ENCODE data around the gene SUN2. TPM values are rescaled to one million over a fixed set of nuclear protein-coding genes. Genes with fewer than 3 reads are reported as not detected.

SUN2 gene
- total and polyA plus RNA-seq, 2 donors (not counting 1 experiment from before 2014, with no cell fraction given) = 27.4 to 76.6 TPM

GRCh38 chr22:38694049-38694448, 61.7 kb downstream of the SUN2 start:
- peaks cover 51% of the 10 kb centered on the region for H3K79me2 ChIP-seq (ENCODE audit: control insufficient read depth, insufficient read depth, low read length)
- H4K20me1 ChIP-seq (ENCODE audit: control insufficient read depth, extremely low read depth, insufficient read depth, low read length) = no peaks in the 10 kb centered on the region
- no peak overlapping the region for H3K4me2 ChIP-seq (ENCODE audit: extremely low read depth, insufficient read depth, low read length)
- no peaks in the 10 kb centered on the region for H3K9me3 ChIP-seq (ENCODE audit: control insufficient read depth, insufficient read depth, low read depth, low read length)
- peaks cover 17% of the 10 kb centered on the region for H3K4me1 ChIP-seq (ENCODE audit: control insufficient read depth, extremely low read depth, insufficient read depth, low read length)
- no peak overlapping the region for H3K9ac ChIP-seq (ENCODE audit: insufficient read depth, low read length)
- H2AFZ ChIP-seq (ENCODE audit: low read length) = no peak overlapping the region
- H3K36me3 ChIP-seq (ENCODE audit: control insufficient read depth, insufficient read depth, low read length) = peaks cover 5% of the 10 kb centered on the region
- no peak overlapping the region for H3K4me3 ChIP-seq (replicated peaks in 1 of 4; ENCODE audit: control extremely low read depth in 1 of 4, insufficient read depth in 1 of 4, low read depth in 3 of 4, low read length in 4 of 4)
- DNase-seq (ENCODE audit: low read depth in 2 of 2) = no peak
- TF ChIP-seq CTCF (conservative IDR thresholded peaks at IDR 0.05 in 1 of 2, IDR thresholded peaks at IDR 0.05 in 1 of 2; ENCODE audit: low read depth in 1 of 2, low read length in 2 of 2) = no peak
- H3K27me3 ChIP-seq (ENCODE audit: control insufficient read depth, insufficient read depth, low read length) = no peaks in the 10 kb centered on the region
- no peak overlapping the region for H3K27ac ChIP-seq (ENCODE audit: insufficient read depth, low read length)

- Histone ChIP-seq H2AFZ (ENCODE audit: low read length) (no peak overlapping the region), H4K20me1 (ENCODE audit: control insufficient read depth, extremely low read depth, insufficient read depth, low read length) (no peaks in the 10 kb centered on the region), H3K27ac (ENCODE audit: insufficient read depth, low read length) (no peak overlapping the region), H3K79me2 (ENCODE audit: control insufficient read depth, insufficient read depth, low read length) (peaks cover 17% of the 10 kb centered on the region), H3K9me3 (ENCODE audit: control insufficient read depth, insufficient read depth, low read depth, low read length) (no peaks in the 10 kb centered on the region), H3K4me1 (ENCODE audit: control insufficient read depth, extremely low read depth, insufficient read depth, low read length) (no peaks in the 10 kb centered on the region), H3K36me3 (ENCODE audit: control insufficient read depth, insufficient read depth, low read length) (peaks cover 26% of the 10 kb centered on the region), H3K4me2 (ENCODE audit: extremely low read depth, insufficient read depth, low read length) (no peak overlapping the region), H3K27me3 (ENCODE audit: control insufficient read depth, insufficient read depth, low read length) (no peaks in the 10 kb centered on the region), H3K9ac (ENCODE audit: insufficient read depth, low read length) (no peak overlapping the region), H3K4me3 (replicated peaks in 1 of 4; ENCODE audit: control extremely low read depth in 1 of 4, insufficient read depth in 1 of 4, low read depth in 3 of 4, low read length in 4 of 4) (no peak overlapping the region)
- TF ChIP-seq CTCF (conservative IDR thresholded peaks at IDR 0.05 in 1 of 2, IDR thresholded peaks at IDR 0.05 in 1 of 2; ENCODE audit: low read depth in 1 of 2, low read length in 2 of 2) (no peak), EZH2 (IDR thresholded peaks at IDR 0.05; ENCODE audit: low read length, missing control alignments) (no peak)
- no peak for DNase-seq (ENCODE audit: low read depth in 2 of 2)
Measured at GRCh38 chr22:38689651-38690050, 66.1 kb downstream of the SUN2 start.

GRCh38 chr22:38685761-38686160, 70.0 kb downstream of the SUN2 start:
- Histone ChIP-seq H3K27ac (ENCODE audit: insufficient read depth, low read length) (no peak overlapping the region), H3K9ac (ENCODE audit: insufficient read depth, low read length) (no peak overlapping the region), H3K9me3 (ENCODE audit: control insufficient read depth, insufficient read depth, low read depth, low read length) (no peaks in the 10 kb centered on the region), H3K79me2 (ENCODE audit: control insufficient read depth, insufficient read depth, low read length) (peaks cover 12% of the 10 kb centered on the region), H3K4me1 (ENCODE audit: control insufficient read depth, extremely low read depth, insufficient read depth, low read length) (peaks cover 3% of the 10 kb centered on the region), H3K4me3 (replicated peaks in 1 of 4; ENCODE audit: control extremely low read depth in 1 of 4, insufficient read depth in 1 of 4, low read depth in 3 of 4, low read length in 4 of 4) (no peak overlapping the region), H3K4me2 (ENCODE audit: extremely low read depth, insufficient read depth, low read length) (no peak overlapping the region), H3K27me3 (ENCODE audit: control insufficient read depth, insufficient read depth, low read length) (no peaks in the 10 kb centered on the region), H4K20me1 (ENCODE audit: control insufficient read depth, extremely low read depth, insufficient read depth, low read length) (no peaks in the 10 kb centered on the region), H3K36me3 (ENCODE audit: control insufficient read depth, insufficient read depth, low read length) (peaks cover 26% of the 10 kb centered on the region), H2AFZ (ENCODE audit: low read length) (no peak overlapping the region)
- TF ChIP-seq EZH2 (IDR thresholded peaks at IDR 0.05; ENCODE audit: low read length, missing control alignments) = no peak
- no peak for TF ChIP-seq CTCF (conservative IDR thresholded peaks at IDR 0.05 in 1 of 2, IDR thresholded peaks at IDR 0.05 in 1 of 2; ENCODE audit: low read depth in 1 of 2, low read length in 2 of 2)
- DNase-seq (ENCODE audit: low read depth in 2 of 2) = no peak

Data from fibroblast of lung (primary cell).